IMR-90 (cell line): ENCODE results near the gene ARSH. TPM values are rescaled to one million over a fixed set of nuclear protein-coding genes. Genes with fewer than 3 reads are reported as not detected.

Experiments
- ATAC-seq: fragments of 200-7000 bp; cut with Tn5 transposase; 2 replicates; pipeline ENCODE4 v1.9.1; 2020; ENCODE audit warnings: low read depth, mild to moderate bottlenecking, moderate library complexity
- BruUV-seq: library from RNA; stranded (reverse); fragments of 400-500 nt; replicated peaks from 2 replicates; lab custom pipeline; 2021; lab: Mats Ljungman, UMichigan
- CTCF ChIA-PET: fragments of 300-600 bp; formaldehyde crosslinking; extraction: SDS; loops from one replicate; lab custom pipeline; 2021; ENCODE audit warnings: antibody characterized with exemption; lab: Yijun Ruan, JAX
- POLR2A ChIA-PET: fragments of 300-600 bp; sonication (Branson Sonifier 250); formaldehyde crosslinking; loops from one replicate; lab custom pipeline; 2022; ENCODE audit warnings: antibody characterized with exemption; ENCODE audit not compliant: unreplicated experiment; lab: Charles Lee
- DNase-seq: peaks from one replicate; pipeline ENCODE4 v3.0.0; 2013
- H2AFZ ChIP-seq: replicated peaks from 2 replicates; pipeline ENCODE3; 2013; ENCODE audit warnings: low read length, mild to moderate bottlenecking; ENCODE audit not compliant: poor library complexity
- H2AK5ac ChIP-seq: 2 replicates; pipeline ENCODE4 v1.6.1; 2013; ENCODE audit warnings: low read depth, low read length, inconsistent platforms
- H2AK9ac ChIP-seq: replicated peaks from 2 replicates; pipeline ENCODE3; 2013; ENCODE audit warnings: mild to moderate bottlenecking, low read depth, low read length, moderate library complexity; ENCODE audit not compliant: poor library complexity
- H2BK120ac ChIP-seq: 2 replicates; pipeline ENCODE4 v1.6.1; 2013; ENCODE audit warnings: low read depth, low read length, inconsistent platforms
- H2BK15ac ChIP-seq: 3 replicates; pipeline ENCODE4 v1.6.1; 2013; ENCODE audit warnings: low read depth, low read length, inconsistent platforms
- H2BK20ac ChIP-seq: 2 replicates; pipeline ENCODE4 v1.6.1; 2013; ENCODE audit warnings: low read depth, mild to moderate bottlenecking, inconsistent platforms, low read length, moderate library complexity
- H2BK5ac ChIP-seq: 2 replicates; pipeline ENCODE4 v1.6.1; 2013; ENCODE audit warnings: mild to moderate bottlenecking, low read depth, low read length, inconsistent platforms; ENCODE audit not compliant: poor library complexity, severe bottlenecking
- H3K14ac ChIP-seq: replicated peaks from 2 replicates; pipeline ENCODE4 v1.6.1; 2013; ENCODE audit warnings: low read depth, low read length, inconsistent platforms
- H3K18ac ChIP-seq: 2 replicates; pipeline ENCODE4 v1.6.1; 2013; ENCODE audit warnings: low read depth, low read length, control low read depth
- H3K23ac ChIP-seq: 2 replicates; pipeline ENCODE4 v1.6.1; 2013; ENCODE audit warnings: low read depth, low read length, inconsistent platforms
- H3K27ac ChIP-seq: 2 replicates; pipeline ENCODE4 v1.5.1; 2013; ENCODE audit warnings: mild to moderate bottlenecking, control low read depth, low read length; ENCODE audit not compliant: insufficient read depth
- H3K27me3 ChIP-seq: 2 replicates; pipeline ENCODE4 v1.6.1; 2013; ENCODE audit warnings: low read length; ENCODE audit not compliant: control insufficient read depth, insufficient read depth
- H3K36me3 ChIP-seq: 2 replicates; pipeline ENCODE4 v1.6.1; 2013; ENCODE audit warnings: low read length, mixed read lengths; ENCODE audit not compliant: control insufficient read depth, insufficient read depth
- H3K4ac ChIP-seq: 2 replicates; pipeline ENCODE4 v1.6.1; 2013; ENCODE audit warnings: low read depth, low read length, inconsistent platforms
- H3K4me1 ChIP-seq: 2 replicates; pipeline ENCODE4 v1.6.1; 2013; ENCODE audit warnings: low read length, mixed read lengths; ENCODE audit not compliant: control insufficient read depth, insufficient read depth
- H3K4me2 ChIP-seq: 2 replicates; pipeline ENCODE4 v1.6.1; 2013; ENCODE audit warnings: low read depth, mild to moderate bottlenecking, control low read depth, low read length, moderate library complexity
- H3K4me3 ChIP-seq: 2 replicates; pipeline ENCODE4 v1.5.1; 2013; ENCODE audit warnings: low read depth, mild to moderate bottlenecking, control low read depth, low read length, moderate library complexity; ENCODE audit not compliant: insufficient read depth
- H3K56ac ChIP-seq: 2 replicates; pipeline ENCODE4 v1.6.1; 2013; ENCODE audit warnings: low read length, inconsistent platforms; ENCODE audit not compliant: insufficient read depth; ENCODE audit errors: extremely low read depth
- H3K79me1 ChIP-seq, 2 experiments: 2 replicates each; pipeline ENCODE4 v1.6.1; 2013; ENCODE audit warnings: low read length in 2 of 2, inconsistent platforms in 1 of 2, low read depth in 1 of 2
- H3K9ac ChIP-seq: 2 replicates; pipeline ENCODE4 v1.6.1; 2013; ENCODE audit warnings: low read depth, low read length, control low read depth
- H3K9me1 ChIP-seq: 2 replicates; pipeline ENCODE4 v1.6.1; 2013; ENCODE audit warnings: low read length, inconsistent platforms; ENCODE audit not compliant: insufficient read depth
- H3K9me3 ChIP-seq: 2 replicates; pipeline ENCODE4 v1.6.1; 2013; ENCODE audit warnings: low read length; ENCODE audit not compliant: control insufficient read depth, insufficient read depth
- H4K20me1 ChIP-seq: 2 replicates; pipeline ENCODE4 v1.6.1; 2013; ENCODE audit warnings: low read length, inconsistent platforms; ENCODE audit not compliant: insufficient read depth
- H4K5ac ChIP-seq: 2 replicates; pipeline ENCODE4 v1.6.1; 2013; ENCODE audit warnings: mild to moderate bottlenecking, low read depth, low read length, control low read depth
- H4K8ac ChIP-seq, 2 experiments: 2 replicates each; pipeline ENCODE4 v1.6.1; 2013; ENCODE audit warnings: low read depth in 2 of 2, low read length in 2 of 2, control low read depth in 1 of 2, inconsistent platforms in 1 of 2
- H4K91ac ChIP-seq: 2 replicates; pipeline ENCODE4 v1.6.1; 2013; ENCODE audit warnings: low read depth, low read length, inconsistent platforms; ENCODE audit not compliant: insufficient read depth
- SMC3 ChIP-seq: fragments of 150-350 bp; IDR thresholded peaks from 2 replicates; pipeline ENCODE4 v1.6.1; 2016; ENCODE audit warnings: low read depth, mild to moderate bottlenecking, antibody characterized with exemption, low read length, moderate library complexity
- WGBS, 2 experiments: methylation state at CpG; one replicate each; pipeline versions ENCODE4 v1.1.5 to v1.1.7; 2013; ENCODE audit warnings: missing lambda C conversion rate in 2 of 2; ENCODE audit not compliant: insufficient read length in 1 of 2; ENCODE audit errors: extremely low coverage in 2 of 2; 5-methylcytosine and 5-hydroxymethylcytosine counted together
- dilution Hi-C: fragments of 300-500 bp; cut with HindIII; formaldehyde crosslinking; loops from one replicate; pipeline ENCODE4 v1.14.3; 2018; ENCODE audit warnings: low sequenced_read_pairs; ENCODE audit not compliant: unreplicated experiment
- in situ Hi-C: fragments of 300-500 bp; cut with MboI; formaldehyde crosslinking; loops from 3 replicates; pipeline ENCODE4 v1.14.3; 2019; ENCODE audit warnings: low sequenced_read_pairs, inconsistent platforms, mixed read lengths
- intact Hi-C: fragments of 100-400 bp; cut with micrococcal nuclease; formaldehyde crosslinking; loops from 2 replicates; pipeline ENCODE4 v1.10.0; 2022
- polyA plus RNA-seq, 3 experiments: library from polyadenylated mRNA; depleted of rRNA; stranded (reverse); fragments of >200 nt; gene quantifications; 2 replicates each; pipeline ENCODE4 v1.2.3, GENCODE V29; 2012; ENCODE audit warnings: low replicate concordance in 1 of 3
- total RNA-seq: library from RNA; depleted of rRNA; stranded (reverse); fragments of >200 nt; gene quantifications from 2 replicates; pipeline ENCODE4 v1.2.3, GENCODE V29; 2012

ARSH gene
- total and polyA plus RNA-seq, 2 of the 4 experiments (the other 2 are of a cell fraction), result not detected

- H3K27me3 ChIP-seq, result no peaks in the 10 kb centered on the region
- TF ChIP-seq SMC3, result no peak
- H3K23ac ChIP-seq, result no peak overlapping the region
- POLR2A ChIA-PET, result no interaction called here
- no peak overlapping the region for H2BK20ac ChIP-seq
- H2AFZ ChIP-seq, result no peak overlapping the region
- dilution Hi-C loops (no loop called here), in situ Hi-C loops (no loop called here), intact Hi-C loops (no loop called here)
- H3K18ac ChIP-seq, result no peak overlapping the region
- no peak overlapping the region for H3K9ac ChIP-seq
- peaks cover 1% of the 10 kb centered on the region; the same call in 1 of the 2 replicates for H3K4me1 ChIP-seq
- no peak overlapping the region for H2BK15ac ChIP-seq
- H3K27ac ChIP-seq, result no peak overlapping the region
- no peaks in the 10 kb centered on the region for H3K9me1 ChIP-seq
- no TSS peak for BruUV-seq
- no peak overlapping the region for H3K56ac ChIP-seq
- no peak for ATAC-seq
- no peak overlapping the region for H2BK5ac ChIP-seq
- H2BK120ac ChIP-seq, result no peak overlapping the region
- H4K91ac ChIP-seq, result no peak overlapping the region
- H4K20me1 ChIP-seq, result no peaks in the 10 kb centered on the region
- H4K5ac ChIP-seq, result no peak overlapping the region
- no peak overlapping the region for H4K8ac ChIP-seq
- H3K79me1 ChIP-seq, result no peaks in the 10 kb centered on the region
- H3K4ac ChIP-seq, result no peak overlapping the region
- no peak overlapping the region for H3K4me3 ChIP-seq
- DNase-seq, result no peak
- H3K9me3 ChIP-seq, result peaks cover 3% of the 10 kb centered on the region; the same call in 1 of the 2 replicates
- H3K36me3 ChIP-seq, result no peaks in the 10 kb centered on the region
- no peak overlapping the region for H3K4me2 ChIP-seq
- no peak overlapping the region for H2AK9ac ChIP-seq
- WGBS, 2 experiments, result no CpG with 5 or more reads among the region's 3 CpGs
- CTCF ChIA-PET, result no interaction called here
- H2AK5ac ChIP-seq, result no peak overlapping the region
- H3K14ac ChIP-seq, result no peak overlapping the region
Measured at GRCh38 chrX:2967012-2967411, 39.3 kb upstream of the ARSH start.
